ENCODE results near the gene BTBD2.

The BTBD2 gene

DNA sequence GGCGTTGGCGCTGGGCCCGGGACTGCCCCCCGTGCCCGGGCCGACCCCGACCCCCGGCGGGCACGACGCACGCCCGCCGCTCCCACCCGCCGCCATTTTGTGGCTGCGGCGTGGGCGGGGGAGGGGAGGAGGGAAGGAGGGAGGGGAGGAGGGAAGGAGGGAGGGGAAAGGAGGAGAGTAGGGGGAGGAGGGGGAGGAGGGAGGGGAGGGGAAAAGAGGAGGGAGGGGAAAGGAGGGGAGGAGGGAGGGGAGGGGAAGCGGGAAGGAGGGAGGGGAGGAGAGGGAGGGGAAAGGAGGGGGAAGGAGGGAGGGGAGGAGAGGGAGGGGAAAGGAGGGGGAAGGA is at the start of gene BTBD2:
BTBD2 (minus strand) TSS at position 107 of the 343 bp plus-strand sequence; CDS start at position 96, 11 bp downstream.
- DNase-seq (ENCODE audit: low read depth in 2 of 2): peak in 1 of 2 donors; percentile 42

DNA sequence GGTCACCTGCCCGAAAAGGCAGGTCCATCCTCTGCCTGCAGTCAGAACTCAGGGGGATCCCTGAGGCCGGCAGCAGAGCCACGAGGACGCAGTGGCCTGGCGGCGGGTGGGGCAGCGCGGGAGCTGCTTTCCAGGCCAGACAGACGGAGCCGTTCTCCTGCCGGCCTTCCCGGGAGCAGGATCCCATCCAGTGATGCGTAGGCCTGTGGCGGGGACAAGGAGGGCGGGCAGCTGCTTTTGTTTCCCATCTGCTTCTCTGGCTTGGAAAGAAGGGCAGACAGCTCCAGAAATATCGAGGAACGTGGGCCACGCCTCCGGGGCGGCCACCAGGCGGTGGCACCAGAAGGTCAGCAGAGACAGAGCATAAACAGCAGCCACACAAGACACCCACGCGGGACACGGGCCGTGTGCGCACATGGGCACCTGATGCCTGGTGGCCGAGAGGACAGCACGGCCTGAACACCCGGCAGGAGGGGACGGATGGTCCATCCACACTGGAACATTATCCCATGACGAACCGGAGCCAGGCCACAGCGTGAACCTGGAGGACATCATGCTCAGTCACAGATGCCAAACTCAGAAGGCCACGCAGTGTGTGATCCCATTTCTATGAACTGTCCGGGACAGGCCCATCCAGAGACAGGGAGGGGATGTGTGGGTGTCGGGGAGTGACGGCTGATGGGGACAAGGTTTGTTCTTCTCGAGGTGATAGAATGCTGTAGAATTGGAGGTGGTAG is 49.4 kb upstream of the BTBD2 start:
- DNase-seq (ENCODE audit: low read depth in 2 of 2): no peak

DNA sequence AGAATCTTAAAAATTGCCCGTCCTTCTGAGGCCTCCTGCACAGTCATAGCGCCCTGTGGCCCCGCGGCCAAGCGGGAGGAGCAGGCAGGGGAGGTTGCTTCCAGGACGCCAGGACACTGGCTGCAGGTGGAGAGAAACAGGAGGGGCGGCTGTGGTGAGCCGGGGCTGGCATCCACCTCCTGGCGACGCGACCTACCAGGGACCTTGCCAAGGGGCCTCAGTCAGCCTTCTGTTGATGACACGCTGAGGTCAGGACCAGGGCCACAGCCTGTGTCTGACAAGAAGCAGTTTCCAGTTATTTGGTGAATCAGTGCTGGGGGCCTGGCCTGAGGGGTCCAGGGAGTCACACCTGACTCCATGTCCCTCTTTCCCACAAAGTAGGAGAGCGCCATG is 48.9 kb upstream of the BTBD2 start:
- DNase-seq (ENCODE audit: low read depth in 2 of 2): no peak

DNA sequence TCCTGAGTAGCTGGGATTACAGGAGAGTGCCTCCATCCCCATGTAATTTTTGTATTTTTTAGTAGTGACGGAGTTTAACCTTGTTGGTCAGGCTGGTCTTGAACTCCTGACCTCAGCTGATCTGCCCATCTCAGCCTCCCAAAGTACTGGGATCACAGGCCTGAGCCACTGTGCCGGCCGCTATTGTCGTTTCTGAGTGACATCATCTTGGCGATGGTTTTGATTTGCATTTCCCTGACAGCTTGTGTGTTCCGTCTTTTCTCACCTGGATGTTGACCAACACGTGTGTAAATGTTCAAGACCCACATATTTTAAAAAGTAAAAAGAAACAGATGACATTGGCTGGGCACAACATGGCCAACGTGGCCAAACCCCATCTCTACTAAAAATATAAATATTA is 48.3 kb upstream of the BTBD2 start:
- DNase-seq (ENCODE audit: low read depth in 2 of 2): no peak

DNA sequence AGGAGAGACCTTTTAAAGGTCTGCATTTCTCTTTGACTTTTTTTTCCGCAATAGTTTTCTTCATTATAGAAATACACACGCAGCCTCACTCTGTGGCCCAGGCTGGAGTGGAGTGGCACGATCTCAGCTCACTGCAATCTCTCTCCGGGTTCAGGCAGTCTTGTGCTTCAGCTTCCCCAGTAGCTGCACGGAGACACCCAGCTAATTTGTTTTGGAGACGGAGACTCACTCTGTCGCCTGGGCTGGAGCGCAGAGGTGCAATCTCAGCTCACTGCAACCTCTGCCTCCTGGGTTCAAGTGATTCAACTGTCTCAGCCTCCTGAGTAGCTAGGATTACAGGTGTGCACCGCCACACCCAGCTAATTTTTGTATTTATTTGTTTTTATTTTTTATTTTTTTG is 47.3 kb upstream of the BTBD2 start:
- no peak for DNase-seq (ENCODE audit: low read depth in 2 of 2)

DNA sequence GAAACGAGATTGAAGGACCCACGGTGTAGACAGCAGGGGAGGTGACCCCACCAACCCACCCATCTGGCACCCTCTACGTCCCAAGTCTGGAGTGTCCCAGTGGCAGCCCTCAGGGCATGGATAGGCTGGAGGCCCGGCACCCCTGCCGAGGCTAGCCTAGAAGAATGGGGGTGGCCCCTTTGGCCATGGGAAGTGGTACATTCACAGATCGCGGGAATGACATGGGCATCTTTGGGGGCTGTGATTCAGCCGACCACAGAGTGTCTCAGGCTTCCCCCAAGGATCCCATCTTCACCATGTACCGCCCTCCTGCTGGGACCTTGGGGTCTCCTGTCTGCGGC is 46.8 kb upstream of the BTBD2 start:
- no peak for DNase-seq (ENCODE audit: low read depth in 2 of 2)

DNA sequence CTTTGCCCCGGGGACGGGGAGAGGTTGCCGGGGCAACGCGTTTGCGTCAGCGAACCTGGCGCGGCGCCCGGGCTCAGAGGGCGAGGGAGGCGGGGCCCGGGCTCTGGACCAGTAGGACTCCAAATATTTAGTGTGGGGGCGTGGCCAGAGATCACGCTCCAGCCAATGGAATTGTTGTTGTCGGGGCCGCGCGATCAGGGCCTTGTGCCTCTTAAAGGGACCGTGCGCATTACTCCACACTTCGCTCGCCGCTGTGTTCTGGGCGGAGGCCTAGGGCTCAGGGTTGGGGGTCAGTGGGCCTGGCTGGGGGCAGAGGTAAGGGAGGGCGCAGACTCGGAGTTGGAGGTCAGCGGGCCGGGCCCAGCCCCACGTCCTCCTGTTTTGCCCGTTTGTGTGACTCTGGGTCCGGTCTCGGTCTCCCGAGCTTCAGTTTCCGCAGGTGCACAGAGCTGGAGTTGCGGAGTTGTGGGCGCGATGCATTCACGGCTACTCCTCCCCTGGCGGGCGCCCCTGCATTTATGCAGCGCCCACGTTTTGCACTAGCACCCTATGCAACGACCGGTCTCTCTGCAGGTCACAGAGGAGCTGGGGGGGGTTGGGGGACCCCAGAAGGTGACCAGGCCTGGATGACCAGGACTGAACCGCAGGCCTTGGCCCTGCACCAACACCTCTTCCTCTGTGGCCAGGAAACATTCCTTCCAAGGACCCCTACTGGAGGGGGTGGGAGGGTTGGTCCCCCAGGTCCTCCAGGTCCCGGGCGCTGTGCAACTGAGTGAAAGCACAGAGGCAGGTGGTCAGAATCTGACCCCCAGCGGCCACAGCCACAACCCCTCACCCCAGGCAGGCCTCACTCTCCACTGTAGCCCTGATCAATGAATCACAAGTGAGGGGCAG is 46.2 kb upstream of the BTBD2 start:
- peak; percentile 98 to 100 for DNase-seq (ENCODE audit: low read depth in 2 of 2)

DNA sequence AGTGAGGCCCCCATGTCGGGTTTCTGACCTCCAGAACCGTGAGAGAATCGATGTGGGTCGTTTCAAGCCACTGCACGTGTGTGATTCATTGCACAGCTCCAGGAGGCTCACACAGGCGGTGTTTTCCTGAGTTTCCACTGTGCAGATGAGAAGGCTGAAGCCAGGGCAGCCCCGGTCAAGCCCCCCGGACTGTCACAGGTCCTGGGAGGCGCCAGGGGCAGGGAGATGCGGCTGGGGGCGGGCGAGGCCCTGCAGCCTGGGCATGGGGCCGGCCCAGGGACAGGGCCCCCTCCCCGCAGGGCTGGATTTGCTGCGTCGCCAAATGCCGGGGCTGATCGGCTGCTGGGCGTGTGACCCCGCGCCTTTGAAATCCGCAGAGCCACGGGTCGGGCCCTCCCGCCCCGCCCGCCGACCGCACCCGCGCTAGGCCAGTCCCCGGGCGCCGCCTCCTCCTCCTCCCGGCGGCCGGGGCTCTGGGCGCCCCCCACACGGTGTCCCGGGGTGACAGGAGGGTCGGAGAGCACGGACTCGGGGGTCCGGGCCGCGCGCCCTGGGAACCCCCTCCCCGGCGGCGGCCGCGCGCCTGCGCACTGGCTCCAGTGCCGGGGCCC is 45.5 kb upstream of the BTBD2 start:
- DNase-seq (ENCODE audit: low read depth in 2 of 2): no peak

DNA sequence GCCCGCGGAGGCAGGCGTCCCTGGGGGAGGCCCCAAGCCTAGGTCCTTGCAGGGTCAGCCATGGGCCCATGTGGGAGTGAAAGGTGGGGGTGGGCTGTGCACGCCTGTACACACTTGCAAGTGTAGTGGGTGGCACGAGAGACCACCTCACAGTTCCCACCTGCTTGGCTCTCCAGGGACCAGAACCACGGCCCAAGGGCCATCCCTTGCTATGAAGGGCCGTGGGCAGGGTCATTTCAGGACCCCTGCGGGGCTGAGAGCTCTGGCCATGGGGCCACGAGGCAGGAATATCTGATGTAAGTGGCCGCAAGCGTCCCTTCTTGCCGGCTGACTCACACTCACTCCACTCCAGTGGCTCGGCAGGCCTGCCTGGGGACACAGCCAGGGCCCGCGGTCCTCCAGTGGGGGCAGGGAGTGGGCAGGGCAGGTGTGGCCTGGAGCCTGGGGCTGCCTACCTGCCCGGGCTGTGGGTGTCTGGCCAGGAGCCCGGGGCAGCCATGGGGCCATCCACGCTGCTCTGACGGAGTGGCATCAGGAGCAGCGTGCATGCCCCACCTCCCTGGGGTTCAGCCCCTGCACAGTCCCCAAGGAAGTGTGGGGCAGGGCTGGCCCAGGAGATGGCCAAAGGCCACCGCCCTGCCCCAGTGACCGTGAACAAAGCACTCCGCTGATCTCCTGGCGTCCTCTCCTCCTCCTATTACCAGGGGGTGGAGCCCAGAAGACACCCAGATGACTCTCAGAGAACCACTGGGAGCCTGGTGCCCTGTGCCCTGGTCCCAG is 44.1 kb upstream of the BTBD2 start:
- DNase-seq (ENCODE audit: low read depth in 2 of 2): no peak

DNA sequence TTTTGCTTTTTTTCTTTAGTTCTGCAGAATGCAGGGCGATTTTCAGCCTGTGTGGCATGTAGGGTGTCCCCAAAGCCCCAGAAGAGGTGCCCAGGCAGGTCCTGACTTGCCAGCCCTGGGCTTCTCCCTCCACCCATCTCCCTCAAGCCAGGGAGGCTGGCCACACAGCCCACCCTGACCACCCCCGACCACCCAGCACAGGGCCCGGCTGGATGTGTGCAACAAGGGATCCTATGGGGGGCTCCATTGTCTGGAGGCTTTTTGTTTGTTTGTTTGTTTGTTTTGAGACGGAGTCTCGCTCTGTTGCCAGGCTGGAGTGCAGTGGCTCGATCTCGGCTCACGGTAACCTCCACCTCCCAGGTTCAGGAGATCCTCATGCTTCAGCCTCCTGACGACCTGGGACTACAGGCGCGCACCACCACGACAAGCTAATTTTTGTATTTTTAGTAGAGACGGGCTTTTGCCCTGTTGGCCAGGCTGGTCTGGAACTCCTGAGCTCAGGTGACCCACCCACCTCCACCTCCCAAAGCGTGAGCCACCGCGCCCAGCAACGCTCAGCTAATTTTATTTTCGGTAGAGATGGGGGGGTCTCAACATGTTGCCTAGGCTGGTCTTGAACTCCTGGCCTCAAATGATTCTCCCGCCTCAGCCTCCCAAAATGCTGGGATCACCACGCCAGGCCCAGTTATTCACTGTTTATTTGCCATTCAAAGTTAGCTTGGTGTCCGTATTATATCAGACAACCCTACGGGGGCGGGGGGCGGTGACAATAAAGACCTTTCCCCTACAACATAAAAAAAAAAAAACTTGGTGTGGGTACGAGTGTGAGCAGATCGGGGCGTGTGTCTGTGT is 43.3 kb upstream of the BTBD2 start:
- no peak for DNase-seq (ENCODE audit: low read depth in 2 of 2)

DNA sequence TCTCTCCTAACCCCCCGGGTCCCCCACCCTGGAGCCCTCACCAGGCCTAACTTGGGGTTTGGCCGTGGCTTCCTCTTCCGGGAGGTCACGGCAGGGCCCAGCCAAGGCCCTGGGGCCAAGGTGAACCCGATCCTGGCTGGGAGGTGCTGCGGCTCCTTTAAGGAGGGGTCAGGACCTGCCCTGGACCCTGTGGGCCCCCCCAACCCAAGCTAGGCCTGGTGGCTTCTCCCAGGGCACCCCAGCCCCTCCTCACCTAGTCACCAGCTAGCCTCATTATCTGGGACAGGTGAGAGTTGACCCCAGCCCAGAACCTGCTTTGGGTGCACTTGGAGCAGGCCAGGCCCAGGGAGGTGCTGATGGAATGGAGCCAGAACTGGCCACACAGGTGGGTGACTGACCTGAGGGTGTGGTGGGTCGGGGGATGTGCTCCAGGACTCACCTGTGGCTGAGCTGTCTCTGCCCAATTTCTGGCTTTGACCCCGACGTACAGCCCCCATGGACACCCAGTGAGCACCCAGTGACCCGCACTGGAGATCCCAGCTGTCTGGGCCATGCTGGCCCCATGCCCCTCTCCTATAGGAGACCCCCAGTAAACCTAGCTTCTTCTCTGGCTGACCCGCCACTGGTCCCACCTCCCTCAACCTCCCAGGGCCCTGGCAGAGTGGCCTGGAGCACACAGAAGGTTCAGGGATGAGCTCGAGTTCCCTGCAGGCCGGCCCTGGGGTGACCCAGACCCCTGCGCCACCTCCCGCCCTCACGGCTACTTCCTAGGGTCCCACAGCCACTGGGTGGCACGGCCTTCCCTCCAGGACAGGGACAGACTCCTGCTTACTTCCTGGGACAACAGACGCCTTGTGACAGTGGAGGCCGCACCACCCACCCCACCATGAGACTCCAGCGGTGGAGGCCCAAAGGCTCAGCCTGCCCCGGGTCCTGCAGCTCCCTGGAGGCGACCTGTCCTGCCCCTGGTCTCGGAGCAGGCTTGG is 42.3 kb upstream of the BTBD2 start:
- DNase-seq (ENCODE audit: low read depth in 2 of 2): no peak

DNA sequence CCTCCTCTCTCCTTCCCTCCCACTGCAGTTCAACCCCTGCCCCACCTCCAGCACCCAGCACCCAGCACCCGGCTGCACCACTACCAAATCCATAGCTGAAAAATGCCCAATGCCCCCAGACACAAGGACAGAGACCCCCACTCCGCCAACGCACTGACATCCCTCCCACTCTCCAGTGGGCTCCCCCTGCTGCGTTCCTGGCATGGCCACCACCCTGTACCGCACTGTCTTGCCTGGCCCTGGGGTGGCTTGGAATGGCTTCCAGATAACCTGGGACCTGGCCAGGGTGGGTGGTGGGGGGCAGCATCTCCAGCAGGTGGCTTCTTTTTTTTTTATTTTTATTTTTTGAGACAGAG is 41.3 kb upstream of the BTBD2 start:
- DNase-seq (ENCODE audit: low read depth in 2 of 2): no peak

DNA sequence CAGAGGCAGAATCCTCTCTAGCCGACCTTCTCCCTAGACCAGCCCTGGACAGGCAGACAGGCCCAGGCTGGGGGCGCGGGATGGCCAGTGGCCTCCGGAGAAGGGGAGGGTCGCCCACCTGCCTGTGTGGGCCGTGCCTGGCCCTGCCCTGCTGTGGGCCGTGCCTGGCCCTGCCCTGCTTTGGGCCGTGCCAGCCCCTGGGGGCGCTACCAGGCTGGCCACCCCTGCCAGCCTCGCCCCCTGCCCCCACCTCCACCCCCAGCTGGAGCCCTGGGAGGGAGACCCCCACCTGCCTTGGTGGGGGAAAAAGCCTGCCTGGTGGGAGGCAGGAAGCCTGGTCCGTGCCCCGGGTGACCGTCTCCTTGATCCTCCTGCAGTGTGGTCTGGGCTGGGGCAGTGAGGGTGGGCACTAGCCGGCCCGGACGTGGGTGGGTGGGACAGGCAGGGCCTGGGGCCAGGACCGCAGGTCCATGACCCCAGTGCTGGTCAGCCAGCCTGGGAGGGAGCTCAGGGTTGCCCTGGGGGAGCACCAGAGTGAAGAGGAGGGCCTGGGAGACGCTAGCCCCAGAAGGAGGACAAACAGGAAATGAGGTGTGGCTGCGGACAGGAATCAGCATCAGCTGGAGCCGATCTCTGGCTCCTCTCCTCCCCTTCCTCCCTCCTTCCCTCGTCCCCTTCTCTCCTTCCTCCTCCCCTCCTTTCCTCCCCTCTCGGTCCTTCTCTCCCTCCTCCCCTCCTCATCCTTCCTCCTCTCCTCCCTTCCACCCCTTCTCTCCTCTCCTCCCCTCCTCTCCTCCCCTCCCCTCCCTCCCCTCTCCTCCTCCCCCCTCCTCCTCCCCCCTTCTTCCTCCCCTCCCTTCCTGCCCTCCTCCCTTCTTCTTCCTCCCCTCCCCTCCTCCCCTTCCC is 40.7 kb upstream of the BTBD2 start:
- no peak for DNase-seq (ENCODE audit: low read depth in 2 of 2)

DNA sequence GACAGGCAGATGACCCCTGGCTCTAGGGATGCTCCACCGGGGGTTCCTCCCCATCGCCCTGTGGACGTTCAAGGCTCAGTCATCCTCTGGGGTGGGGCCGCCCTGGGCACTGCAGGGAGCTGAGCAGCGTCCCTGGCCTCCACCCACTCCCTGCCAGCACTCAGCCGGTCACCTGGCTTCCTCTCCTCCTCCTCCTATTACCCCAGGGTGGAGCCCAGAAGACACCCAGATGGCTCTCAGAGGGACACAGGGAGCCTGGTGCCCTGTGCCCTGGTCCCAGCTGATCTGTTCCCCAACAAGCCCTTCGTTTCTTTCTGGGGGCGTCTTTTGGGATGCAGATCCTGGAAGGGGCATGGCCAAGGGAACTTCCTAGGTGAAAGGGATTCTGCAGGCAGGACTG is 39.2 kb upstream of the BTBD2 start:
- no peak for DNase-seq (ENCODE audit: low read depth in 2 of 2)

DNA sequence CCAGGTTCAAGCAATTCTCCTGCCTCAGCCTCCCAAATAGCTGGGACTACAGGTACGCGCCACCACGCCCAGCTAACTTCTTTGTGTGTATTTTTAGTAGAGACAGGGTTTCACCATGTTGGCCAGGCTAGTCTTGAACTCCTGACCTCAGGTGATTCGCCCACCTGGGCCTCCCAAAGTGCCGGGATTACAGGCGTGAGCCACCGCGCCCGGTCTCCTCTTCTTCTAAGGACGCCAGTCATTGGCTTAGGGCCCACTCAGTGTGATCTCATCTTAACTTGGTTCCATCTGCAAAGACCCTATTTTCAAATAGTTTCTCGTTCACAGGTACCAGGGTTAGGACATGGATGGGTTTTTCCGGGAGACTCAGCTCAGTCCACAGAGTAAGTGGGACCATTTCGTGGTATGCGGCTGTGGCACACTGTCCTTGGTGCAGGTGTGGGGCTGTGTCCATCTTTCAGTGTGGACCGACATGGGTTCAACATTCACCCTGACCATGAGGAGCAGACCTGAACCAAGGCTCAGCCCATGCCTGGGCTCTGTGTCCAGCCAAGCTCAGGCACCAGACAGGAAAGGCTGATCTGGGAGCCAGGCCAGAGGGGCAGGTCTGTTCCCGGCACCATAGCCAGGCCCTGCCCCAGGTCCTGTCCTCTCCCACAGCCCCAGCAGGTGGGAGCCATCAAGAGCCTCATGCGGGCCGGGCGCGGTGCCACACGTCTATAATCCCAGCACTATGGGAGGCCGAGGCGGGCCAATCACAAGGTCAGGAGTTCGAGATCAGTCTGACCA is 38.3 kb upstream of the BTBD2 start:
- DNase-seq (ENCODE audit: low read depth in 2 of 2): no peak

DNA sequence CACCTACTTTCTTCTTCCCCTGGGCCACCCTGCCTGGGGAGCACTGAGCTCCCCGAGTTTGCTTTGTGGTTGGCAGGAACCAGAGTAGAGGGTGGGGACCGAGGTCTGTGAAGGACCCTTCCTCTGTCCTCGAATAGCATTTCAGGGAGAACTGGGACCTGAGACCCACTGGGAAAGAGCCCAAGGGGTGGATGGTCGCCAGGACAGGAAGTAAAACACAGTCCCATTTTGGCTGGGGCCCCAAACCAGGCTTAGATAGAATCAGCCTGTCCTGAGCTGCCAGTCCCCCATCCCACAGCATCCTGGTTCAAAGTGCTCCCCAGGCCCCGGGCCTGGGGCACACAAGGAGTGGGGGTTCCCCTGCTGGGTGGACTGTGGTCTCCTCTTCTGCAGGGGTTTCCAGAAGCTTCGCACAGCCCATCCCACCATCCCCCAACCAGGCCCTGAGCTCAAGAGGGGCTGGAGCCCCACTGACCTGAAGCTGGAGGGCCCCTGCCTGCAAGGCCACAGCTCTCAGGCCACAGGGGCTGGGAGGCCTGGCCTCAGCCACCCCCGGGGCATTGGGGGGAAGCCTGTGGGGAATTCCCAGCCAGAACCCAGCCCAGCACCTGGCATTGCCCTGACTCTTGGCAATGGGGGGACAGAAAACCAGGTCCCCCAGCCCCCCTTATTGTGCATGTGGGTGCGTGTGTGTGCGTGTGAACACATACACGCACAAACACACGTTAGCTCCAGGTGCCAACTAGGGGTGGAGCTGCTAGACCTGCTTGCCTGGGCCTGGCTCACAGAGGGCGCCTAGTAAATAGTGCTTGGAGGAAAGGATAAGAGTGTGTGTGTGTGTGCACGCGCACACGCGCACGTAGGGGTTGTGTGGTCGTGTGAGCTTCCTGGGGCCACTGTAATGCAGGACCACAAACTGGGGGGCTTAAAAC is 36.5 kb upstream of the BTBD2 start:
- no peak for DNase-seq (ENCODE audit: low read depth in 2 of 2)

All from stimulated activated CD8-positive, alpha-beta memory T cell treated with anti-CD3 and anti-CD28 coated beads, Interleukin-7, amount 100 ng/mL, for 1 hour (primary cell).